Measurements from ENCODE around the gene COX6B1. TPM values are rescaled to one million over a fixed set of nuclear protein-coding genes. Genes with fewer than 3 reads are reported as not detected.

The COX6B1 gene
- total and polyA plus RNA-seq, 2 donors from 2014 or later = 323 to 1,951 TPM

DNA sequence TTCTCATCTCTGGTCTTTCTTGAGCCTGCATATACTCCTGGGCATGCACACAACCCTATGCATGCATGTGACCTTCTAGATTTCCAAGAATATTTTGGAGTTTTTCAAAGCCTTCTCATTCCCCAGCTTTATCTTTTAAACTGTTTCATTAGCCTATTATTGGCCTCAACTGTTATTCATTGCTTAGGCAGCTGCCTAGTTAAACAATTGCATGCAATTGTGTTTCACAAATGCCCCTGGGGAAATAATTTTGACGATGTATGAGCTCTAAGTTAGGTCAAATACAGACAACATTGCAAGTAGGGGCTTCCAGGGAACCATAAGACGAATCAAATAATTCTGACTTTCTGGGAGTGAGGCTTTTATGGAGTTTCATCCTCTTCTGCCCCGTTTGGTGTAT, 15.9 kb downstream of the COX6B1 start:
- TF ChIP-seq, protein P1, sequence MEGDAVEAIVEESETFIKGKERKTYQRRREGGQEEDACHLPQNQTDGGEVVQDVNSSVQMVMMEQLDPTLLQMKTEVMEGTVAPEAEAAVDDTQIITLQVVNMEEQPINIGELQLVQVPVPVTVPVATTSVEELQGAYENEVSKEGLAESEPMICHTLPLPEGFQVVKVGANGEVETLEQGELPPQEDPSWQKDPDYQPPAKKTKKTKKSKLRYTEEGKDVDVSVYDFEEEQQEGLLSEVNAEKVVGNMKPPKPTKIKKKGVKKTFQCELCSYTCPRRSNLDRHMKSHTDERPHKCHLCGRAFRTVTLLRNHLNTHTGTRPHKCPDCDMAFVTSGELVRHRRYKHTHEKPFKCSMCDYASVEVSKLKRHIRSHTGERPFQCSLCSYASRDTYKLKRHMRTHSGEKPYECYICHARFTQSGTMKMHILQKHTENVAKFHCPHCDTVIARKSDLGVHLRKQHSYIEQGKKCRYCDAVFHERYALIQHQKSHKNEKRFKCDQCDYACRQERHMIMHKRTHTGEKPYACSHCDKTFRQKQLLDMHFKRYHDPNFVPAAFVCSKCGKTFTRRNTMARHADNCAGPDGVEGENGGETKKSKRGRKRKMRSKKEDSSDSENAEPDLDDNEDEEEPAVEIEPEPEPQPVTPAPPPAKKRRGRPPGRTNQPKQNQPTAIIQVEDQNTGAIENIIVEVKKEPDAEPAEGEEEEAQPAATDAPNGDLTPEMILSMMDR (IDR thresholded peaks at IDR 0.05; ENCODE audit: borderline replicate concordance, extremely low read depth, insufficient read depth) = no peak

DNA sequence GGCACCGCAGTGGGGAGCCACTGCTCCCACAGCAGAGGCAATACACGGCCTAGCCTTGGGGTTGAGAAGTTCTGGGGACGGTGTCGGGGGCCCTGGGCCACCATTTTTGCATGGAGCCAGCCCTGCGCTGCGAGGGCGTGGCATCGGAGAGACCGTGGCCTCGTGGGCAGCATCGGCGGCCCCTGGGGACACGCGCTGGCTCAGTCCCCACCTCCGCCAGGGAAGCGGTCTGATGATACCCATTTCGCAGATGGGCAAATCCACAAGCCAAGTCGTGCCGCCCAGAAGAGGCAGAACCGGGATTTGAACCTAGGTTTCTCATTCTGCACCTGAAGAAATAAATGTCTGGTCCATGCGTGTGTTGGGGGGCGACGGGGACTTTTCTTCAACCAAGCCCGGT, 17.0 kb downstream of the COX6B1 start:
- DNase-seq (no peak), FAIRE-seq (no peak)
- Histone ChIP-seq H3K9me3 (ENCODE audit: control insufficient read depth in 2 of 3, insufficient read depth in 1 of 3, low read length in 3 of 3) (no peaks in the 10 kb centered on the region), H3K4me3 (ENCODE audit: low read length in 3 of 3) (no peak overlapping the region), H3K27ac (ENCODE audit: low read depth in 2 of 2, low read length in 2 of 2) (no peak overlapping the region), H3K27me3 (ENCODE audit: control insufficient read depth, insufficient read depth, low read length) (no peaks in the 10 kb centered on the region), H3K9ac (ENCODE audit: low read length in 3 of 3) (no peak overlapping the region), H3K36me3 (ENCODE audit: control insufficient read depth in 2 of 3, insufficient read depth in 3 of 3, low read length in 3 of 3) (no peaks in the 10 kb centered on the region), H3K4me1 (ENCODE audit: control insufficient read depth in 2 of 3, insufficient read depth in 2 of 3, low read depth in 1 of 3, low read length in 3 of 3) (no peaks in the 10 kb centered on the region)
- intact Hi-C loops (cut with DNase I) = no loop called here
- TF ChIP-seq, protein P1 (IDR thresholded peaks at IDR 0.05; ENCODE audit: borderline replicate concordance, extremely low read depth, insufficient read depth) = no peak

More for the DNA sequence above, 15.9 kb downstream of the COX6B1 start:
- Histone ChIP-seq H3K27me3 (ENCODE audit: control insufficient read depth, insufficient read depth, low read length) (no peaks in the 10 kb centered on the region), H3K9me3 (ENCODE audit: control insufficient read depth in 2 of 3, insufficient read depth in 1 of 3, low read length in 3 of 3) (no peaks in the 10 kb centered on the region), H3K4me1 (ENCODE audit: control insufficient read depth in 2 of 3, insufficient read depth in 2 of 3, low read depth in 1 of 3, low read length in 3 of 3) (no peaks in the 10 kb centered on the region), H3K27ac (ENCODE audit: low read depth in 2 of 2, low read length in 2 of 2) (no peak overlapping the region), H3K4me3 (ENCODE audit: low read length in 3 of 3) (no peak overlapping the region), H3K36me3 (ENCODE audit: control insufficient read depth in 2 of 3, insufficient read depth in 3 of 3, low read length in 3 of 3) (peaks cover 0 to 2% (median 0%) of the 10 kb centered on the region in 3 donors), H3K9ac (ENCODE audit: low read length in 3 of 3) (no peak overlapping the region)
- FAIRE-seq (no peak), DNase-seq (no peak)
- intact Hi-C loops (cut with DNase I) = no loop called here

DNA sequence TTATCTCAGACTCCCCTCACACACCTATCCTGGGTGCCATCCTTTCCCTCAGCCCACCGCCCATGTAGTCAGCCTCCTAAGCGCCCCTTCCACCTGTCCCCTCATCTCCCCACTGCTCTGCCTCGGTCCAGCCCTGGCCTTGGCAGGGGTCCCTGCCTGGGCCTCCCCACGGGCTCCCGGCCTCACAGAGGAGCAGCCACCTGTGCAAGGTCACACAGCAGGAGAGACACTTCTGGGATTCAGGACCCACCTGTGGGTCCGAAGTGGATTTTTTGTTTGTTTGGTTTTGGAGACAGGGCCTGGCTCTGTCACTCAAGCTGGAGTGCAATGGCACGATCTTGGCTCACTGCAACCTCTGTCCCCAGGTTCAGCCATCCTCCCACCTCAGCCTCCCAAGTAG, 17.5 kb downstream of the COX6B1 start:
- no peaks in the 10 kb centered on the region for H3K36me3 ChIP-seq (ENCODE audit: control insufficient read depth in 2 of 3, insufficient read depth in 3 of 3, low read length in 3 of 3)
- DNase-seq (no peak), FAIRE-seq (no peak)
- TF ChIP-seq, protein P1 (IDR thresholded peaks at IDR 0.05; ENCODE audit: borderline replicate concordance, extremely low read depth, insufficient read depth) = no peak
- H3K4me3 ChIP-seq (ENCODE audit: low read length in 3 of 3) = no peak overlapping the region
- no peaks in the 10 kb centered on the region for H3K27me3 ChIP-seq (ENCODE audit: control insufficient read depth, insufficient read depth, low read length)
- no peak overlapping the region for H3K27ac ChIP-seq (ENCODE audit: low read depth in 2 of 2, low read length in 2 of 2)
- no peaks in the 10 kb centered on the region for H3K4me1 ChIP-seq (ENCODE audit: control insufficient read depth in 2 of 3, insufficient read depth in 2 of 3, low read depth in 1 of 3, low read length in 3 of 3)
- no peak overlapping the region for H3K9ac ChIP-seq (ENCODE audit: low read length in 3 of 3)
- no peaks in the 10 kb centered on the region for H3K9me3 ChIP-seq (ENCODE audit: control insufficient read depth in 2 of 3, insufficient read depth in 1 of 3, low read length in 3 of 3)
- intact Hi-C loops (cut with DNase I) = no loop called here

DNA sequence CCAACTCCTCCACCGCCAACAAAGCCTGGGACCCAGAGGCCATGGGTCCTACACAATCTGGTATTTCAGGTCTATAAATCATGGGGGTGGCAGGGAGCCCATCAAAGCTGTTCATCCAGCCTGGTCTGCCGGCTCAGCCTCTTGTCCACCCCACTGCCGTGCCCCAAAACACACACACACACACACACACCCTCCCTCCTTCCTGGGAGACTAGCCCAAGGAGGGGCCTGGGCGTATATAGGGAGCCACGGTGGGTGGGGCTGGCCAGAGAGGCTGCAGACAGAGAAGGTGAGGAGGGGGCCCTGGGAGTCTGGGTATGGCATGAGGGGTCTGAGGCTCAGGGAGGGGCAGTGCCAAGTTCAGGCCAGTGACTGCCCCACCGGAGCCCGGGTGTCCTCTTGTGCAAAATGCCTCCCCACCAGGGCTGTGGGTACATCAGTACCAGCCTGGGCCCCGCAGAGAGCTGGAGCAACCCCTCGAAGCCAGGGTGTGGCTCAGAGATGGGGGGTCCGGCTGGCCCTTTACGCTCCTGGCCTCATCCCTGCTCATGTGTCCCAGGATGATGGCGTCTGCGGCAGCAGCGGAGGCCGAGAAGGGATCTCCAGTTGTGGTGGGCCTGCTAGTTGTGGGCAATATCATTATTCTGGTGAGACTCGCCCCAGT, 18.3 kb downstream of the COX6B1 start, which contains the start of gene UPK1A:
Gene UPK1A (plus strand): TSS at position 267 of the 663 bp plus-strand sequence. CDS start 296 bp downstream, at position 563.
- no peaks in the 10 kb centered on the region for H3K27me3 ChIP-seq (ENCODE audit: control insufficient read depth, insufficient read depth, low read length)
- intact Hi-C loops (cut with DNase I) = no loop called here
- H3K9ac ChIP-seq (ENCODE audit: low read length in 3 of 3) = no peak within 1 kb of the TSS
- FAIRE-seq (no peak), DNase-seq (peak in 1 of 5 donors; percentile 26)
- no peak within 1 kb of the TSS for H3K4me3 ChIP-seq (ENCODE audit: low read length in 3 of 3)
- no peaks in the 10 kb centered on the region for H3K9me3 ChIP-seq (ENCODE audit: control insufficient read depth in 2 of 3, insufficient read depth in 1 of 3, low read length in 3 of 3)
- TF ChIP-seq, protein P1 (IDR thresholded peaks at IDR 0.05; ENCODE audit: borderline replicate concordance, extremely low read depth, insufficient read depth) = no peak
- no peaks in the 10 kb centered on the region for H3K4me1 ChIP-seq (ENCODE audit: control insufficient read depth in 2 of 3, insufficient read depth in 2 of 3, low read depth in 1 of 3, low read length in 3 of 3)
- H3K36me3 ChIP-seq (ENCODE audit: control insufficient read depth in 2 of 3, insufficient read depth in 3 of 3, low read length in 3 of 3) = no peaks in the 10 kb centered on the region
- no peak within 1 kb of the TSS for H3K27ac ChIP-seq (ENCODE audit: low read depth in 2 of 2, low read length in 2 of 2)

All from kidney (tissue), 14 donors.